MM.1S (cell line): ENCODE data around the gene GSG1L2.

Source experiments
- EZH2 ChIP-seq: fragments of 300-600 bp; sonication (generic); optimal IDR thresholded peaks from 2 replicates; pipeline ENCODE3; 2017; ENCODE audit warnings: low read depth, mild to moderate bottlenecking, antibody characterized with exemption, low read length, mixed read lengths
- TF ChIP-seq, protein P1 (sequence below): fragments of 300-600 bp; sonication (generic); IDR thresholded peaks from 2 replicates; pipeline ENCODE4 v1.5.1; 2016; ENCODE audit warnings: antibody characterized with exemption, low read length, mixed read lengths

DNA sequence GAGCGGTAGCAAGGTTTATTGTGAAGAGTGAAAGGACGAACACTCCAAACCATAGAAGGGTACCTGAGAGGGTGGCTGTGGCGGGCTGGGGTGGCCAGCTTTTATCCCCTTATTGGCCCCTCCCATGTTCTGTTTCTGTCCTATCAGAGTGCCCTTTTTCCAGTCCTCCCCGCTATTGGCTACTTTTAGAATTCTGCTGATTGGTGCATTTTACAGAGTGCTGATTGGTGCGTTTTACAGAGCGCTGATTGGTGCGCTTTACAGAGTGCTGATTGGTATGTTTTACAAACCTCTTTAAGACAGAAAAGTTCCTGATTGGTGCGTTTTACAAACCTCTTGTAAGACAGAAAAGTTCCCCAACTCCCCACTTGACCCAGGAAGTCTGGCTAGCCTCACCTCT lies 12.5 kb downstream of the GSG1L2 start:
- TF ChIP-seq, protein P1, sequence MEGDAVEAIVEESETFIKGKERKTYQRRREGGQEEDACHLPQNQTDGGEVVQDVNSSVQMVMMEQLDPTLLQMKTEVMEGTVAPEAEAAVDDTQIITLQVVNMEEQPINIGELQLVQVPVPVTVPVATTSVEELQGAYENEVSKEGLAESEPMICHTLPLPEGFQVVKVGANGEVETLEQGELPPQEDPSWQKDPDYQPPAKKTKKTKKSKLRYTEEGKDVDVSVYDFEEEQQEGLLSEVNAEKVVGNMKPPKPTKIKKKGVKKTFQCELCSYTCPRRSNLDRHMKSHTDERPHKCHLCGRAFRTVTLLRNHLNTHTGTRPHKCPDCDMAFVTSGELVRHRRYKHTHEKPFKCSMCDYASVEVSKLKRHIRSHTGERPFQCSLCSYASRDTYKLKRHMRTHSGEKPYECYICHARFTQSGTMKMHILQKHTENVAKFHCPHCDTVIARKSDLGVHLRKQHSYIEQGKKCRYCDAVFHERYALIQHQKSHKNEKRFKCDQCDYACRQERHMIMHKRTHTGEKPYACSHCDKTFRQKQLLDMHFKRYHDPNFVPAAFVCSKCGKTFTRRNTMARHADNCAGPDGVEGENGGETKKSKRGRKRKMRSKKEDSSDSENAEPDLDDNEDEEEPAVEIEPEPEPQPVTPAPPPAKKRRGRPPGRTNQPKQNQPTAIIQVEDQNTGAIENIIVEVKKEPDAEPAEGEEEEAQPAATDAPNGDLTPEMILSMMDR: no peak
- no peak for TF ChIP-seq EZH2
